GM18520 (cell line): ENCODE results near the gene HIRA.

Source experiments
- ATAC-seq: cut with Tn5 transposase; IDR thresholded peaks from one replicate; pipeline ENCODE4 v1.9.1; 2021; ENCODE audit not compliant: unreplicated experiment

Gene HIRA

GRCh38 chr22:19358195-19358594 lies 73.3 kb downstream of the HIRA start:
- ATAC-seq = no peak

GRCh38 chr22:19357270-19358105 lies 74.0 kb downstream of the HIRA start:
- no peak for ATAC-seq

- no peak for ATAC-seq
These were observed 74.7 kb downstream of the HIRA start for GRCh38 chr22:19356708-19357269.

- no peak for ATAC-seq
These were observed 75.9 kb downstream of the HIRA start for GRCh38 chr22:19355413-19356157.

- ATAC-seq = no peak
These were observed 77.3 kb downstream of the HIRA start for GRCh38 chr22:19354201-19354600.

GRCh38 chr22:19353363-19354131 lies 78.0 kb downstream of the HIRA start:
- no peak for ATAC-seq

GRCh38 chr22:19352766-19353165 lies 78.8 kb downstream of the HIRA start:
- ATAC-seq = no peak

GRCh38 chr22:19352217-19352616 lies 79.3 kb downstream of the HIRA start:
- ATAC-seq = no peak

- no peak for ATAC-seq
These were observed 79.9 kb downstream of the HIRA start for GRCh38 chr22:19351604-19352003.

GRCh38 chr22:19350947-19351346 lies 80.6 kb downstream of the HIRA start:
- ATAC-seq = no peak

GRCh38 chr22:19350476-19350859 lies 81.1 kb downstream of the HIRA start:
- no peak for ATAC-seq

- no peak for ATAC-seq
These were observed 81.6 kb downstream of the HIRA start for GRCh38 chr22:19349778-19350475.

- ATAC-seq = no peak
These were observed 84.8 kb downstream of the HIRA start for GRCh38 chr22:19346677-19347265.

- ATAC-seq = no peak
These were observed 87.1 kb downstream of the HIRA start for GRCh38 chr22:19344420-19344819.

GRCh38 chr22:19343470-19343869 lies 88.1 kb downstream of the HIRA start:
- ATAC-seq = no peak

- ATAC-seq = no peak
These were observed 90.0 kb downstream of the HIRA start for GRCh38 chr22:19341500-19341899.

- ATAC-seq = no peak
These were observed 94.4 kb downstream of the HIRA start for GRCh38 chr22:19337137-19337536.

- no peak for ATAC-seq
These were observed 95.1 kb downstream of the HIRA start for GRCh38 chr22:19336133-19337075.

- ATAC-seq = no peak
These were observed 99.6 kb downstream of the HIRA start for GRCh38 chr22:19331975-19332374.
